RWPE2 (cell line): ENCODE measurements around the gene LTBP3.

Experiments
- ATAC-seq: fragments of 200-7000 bp; cut with Tn5 transposase; 3 replicates; pipeline ENCODE4 v1.9.1; 2021; ENCODE audit warnings: low read depth
- DNase-seq: peaks from one replicate; pipeline ENCODE4 v3.0.0-alpha.2; 2020; ENCODE audit warnings: low spot score
- H3K27ac ChIP-seq: fragments of 450-650 bp; 2 replicates; pipeline ENCODE4 v1.5.1; 2017; ENCODE audit warnings: mild to moderate bottlenecking; ENCODE audit not compliant: poor library complexity, severe bottlenecking
- H3K27me3 ChIP-seq: fragments of 250-450 bp; sonication (Bioruptor Pico); 2 replicates; pipeline ENCODE4 v1.5.1; 2021; ENCODE audit warnings: mild to moderate bottlenecking, moderate library complexity; ENCODE audit not compliant: insufficient read depth, poor library complexity, severe bottlenecking
- H3K36me3 ChIP-seq: fragments of 250-450 bp; sonication (Bioruptor Pico); 2 replicates; pipeline ENCODE4 v1.5.1; 2020; ENCODE audit warnings: low read depth, mild to moderate bottlenecking, moderate library complexity
- H3K4me1 ChIP-seq: fragments of 250-450 bp; sonication (Bioruptor Pico); 2 replicates; pipeline ENCODE4 v1.5.1; 2021; ENCODE audit warnings: mild to moderate bottlenecking, moderate library complexity; ENCODE audit not compliant: insufficient read depth, poor library complexity, severe bottlenecking
- H3K4me3 ChIP-seq: fragments of 250-450 bp; sonication (Bioruptor Pico); 2 replicates; pipeline ENCODE4 v1.5.1; 2021; ENCODE audit warnings: mild to moderate bottlenecking, moderate library complexity; ENCODE audit not compliant: severe bottlenecking
- H3K9me3 ChIP-seq: fragments of 250-450 bp; sonication (Bioruptor Pico); 2 replicates; pipeline ENCODE4 v1.5.1; 2021; ENCODE audit warnings: mild to moderate bottlenecking, moderate library complexity; ENCODE audit not compliant: severe bottlenecking
- TF ChIP-seq, protein P1 (sequence below): fragments of 450-650 bp; IDR thresholded peaks from one replicate; pipeline ENCODE4 v1.5.1; 2017; ENCODE audit warnings: mild to moderate bottlenecking, moderate library complexity; ENCODE audit not compliant: poor library complexity, severe bottlenecking

Gene LTBP3

DNA sequence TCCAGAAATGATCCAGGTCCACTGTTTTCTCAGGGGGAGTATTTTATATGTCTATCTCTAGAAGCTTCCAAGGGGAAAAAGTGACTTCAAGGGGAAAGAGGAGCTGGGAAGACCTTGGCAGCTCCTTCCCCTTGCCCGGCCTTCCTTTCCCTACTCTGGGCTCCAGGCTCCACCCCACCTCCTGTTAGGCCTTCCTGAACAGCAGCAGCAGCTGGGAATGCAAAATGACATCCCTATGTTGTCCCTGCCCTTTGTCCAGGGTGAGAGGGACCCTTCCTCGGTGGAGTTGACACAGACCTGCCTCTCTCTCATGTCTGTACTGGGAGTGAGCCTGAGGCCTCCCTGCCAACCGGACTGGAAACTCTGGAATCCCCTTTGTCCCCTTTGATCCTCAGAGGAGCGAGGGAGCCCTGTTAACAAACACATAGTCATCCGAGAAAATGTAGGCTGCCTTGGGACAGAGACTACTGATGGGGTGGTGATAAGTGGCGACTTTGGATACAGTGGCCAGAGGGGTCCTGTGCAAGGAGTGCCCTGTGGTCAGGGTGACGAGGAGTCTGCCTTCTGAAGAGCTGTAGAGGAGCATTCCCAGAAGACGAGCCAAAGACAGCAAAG lies 68.3 kb downstream of the LTBP3 start:
- ATAC-seq (no peak), DNase-seq (no peak)
- Histone ChIP-seq H3K36me3 (no peaks in the 10 kb centered on the region), H3K27ac (peak overlapping the region; percentile 99), H3K4me3 (no peak overlapping the region), H3K4me1 (peaks cover 91% of the 10 kb centered on the region), H3K9me3 (no peaks in the 10 kb centered on the region), H3K27me3 (no peaks in the 10 kb centered on the region)
- TF ChIP-seq, protein P1, sequence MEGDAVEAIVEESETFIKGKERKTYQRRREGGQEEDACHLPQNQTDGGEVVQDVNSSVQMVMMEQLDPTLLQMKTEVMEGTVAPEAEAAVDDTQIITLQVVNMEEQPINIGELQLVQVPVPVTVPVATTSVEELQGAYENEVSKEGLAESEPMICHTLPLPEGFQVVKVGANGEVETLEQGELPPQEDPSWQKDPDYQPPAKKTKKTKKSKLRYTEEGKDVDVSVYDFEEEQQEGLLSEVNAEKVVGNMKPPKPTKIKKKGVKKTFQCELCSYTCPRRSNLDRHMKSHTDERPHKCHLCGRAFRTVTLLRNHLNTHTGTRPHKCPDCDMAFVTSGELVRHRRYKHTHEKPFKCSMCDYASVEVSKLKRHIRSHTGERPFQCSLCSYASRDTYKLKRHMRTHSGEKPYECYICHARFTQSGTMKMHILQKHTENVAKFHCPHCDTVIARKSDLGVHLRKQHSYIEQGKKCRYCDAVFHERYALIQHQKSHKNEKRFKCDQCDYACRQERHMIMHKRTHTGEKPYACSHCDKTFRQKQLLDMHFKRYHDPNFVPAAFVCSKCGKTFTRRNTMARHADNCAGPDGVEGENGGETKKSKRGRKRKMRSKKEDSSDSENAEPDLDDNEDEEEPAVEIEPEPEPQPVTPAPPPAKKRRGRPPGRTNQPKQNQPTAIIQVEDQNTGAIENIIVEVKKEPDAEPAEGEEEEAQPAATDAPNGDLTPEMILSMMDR = no peak

DNA sequence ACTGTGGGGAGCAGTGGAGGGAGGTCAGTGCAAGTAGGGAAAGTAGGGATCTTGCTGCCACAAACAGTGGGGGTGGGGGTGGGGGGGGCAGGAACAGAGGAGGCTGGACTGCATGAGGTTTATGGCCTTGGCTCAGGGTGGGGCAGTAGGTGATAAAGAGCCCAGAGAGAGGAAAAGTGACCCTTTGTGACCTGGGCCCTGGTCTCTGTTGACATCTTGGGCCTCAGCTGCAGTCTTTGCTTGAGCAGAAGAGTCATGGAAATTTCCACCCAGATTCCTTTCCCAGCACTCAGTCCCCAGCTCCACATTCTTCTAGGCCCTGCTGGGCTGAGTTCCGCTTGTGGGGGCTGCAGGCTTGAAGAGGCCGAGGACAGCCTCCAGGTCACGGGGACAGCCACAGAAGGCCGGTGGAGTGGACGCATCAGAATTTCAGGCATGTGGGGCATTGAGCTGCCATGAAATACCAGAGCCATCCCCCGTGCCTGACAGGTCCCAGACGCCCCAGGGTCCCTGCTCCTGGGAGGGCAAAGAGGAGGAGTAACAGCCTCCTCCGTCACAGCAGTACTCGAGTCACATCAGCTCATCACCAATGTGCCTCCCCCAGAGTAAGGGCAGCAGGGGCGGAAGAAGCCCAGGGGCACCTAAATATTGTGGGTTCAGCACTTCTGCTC lies 69.0 kb downstream of the LTBP3 start:
- no peak for DNase-seq
- Histone ChIP-seq H3K36me3 (no peaks in the 10 kb centered on the region), H3K4me1 (peaks cover 85% of the 10 kb centered on the region), H3K27ac (peak overlapping the region; percentile 99), H3K27me3 (no peaks in the 10 kb centered on the region), H3K4me3 (no peak overlapping the region), H3K9me3 (no peaks in the 10 kb centered on the region)
- TF ChIP-seq, protein P1 = no peak
- no peak for ATAC-seq
